OCI-LY1 (cell line): ENCODE measurements around the gene MCUR1.

Experiments used
- H2AFZ ChIP-seq: fragments of 200-600 bp; sonication (generic), shearing (Covaris generic); 2 replicates; pipeline ENCODE4 v1.6.0; 2014; ENCODE audit warnings: antibody characterized with exemption, mild to moderate bottlenecking, low read length
- H3F3A ChIP-seq: fragments of 200-600 bp; sonication (generic), shearing (Covaris generic); 2 replicates; pipeline ENCODE4 v1.6.0; 2014; ENCODE audit warnings: mild to moderate bottlenecking, antibody characterized with exemption, low read length, moderate library complexity; ENCODE audit not compliant: insufficient read depth
- H3K27ac ChIP-seq: fragments of 200-600 bp; sonication (generic); 2 replicates; pipeline ENCODE4 v1.5.1; 2014; ENCODE audit warnings: low read length, mixed run types, mild to moderate bottlenecking, low read depth; ENCODE audit not compliant: poor library complexity, severe bottlenecking
- H3K27me3 ChIP-seq: fragments of 200-600 bp; sonication (generic); 2 replicates; pipeline ENCODE4 v1.6.0; 2014; ENCODE audit warnings: antibody characterized with exemption, mild to moderate bottlenecking, low read length, moderate library complexity; ENCODE audit not compliant: insufficient read depth
- H3K36me3 ChIP-seq: fragments of 200-600 bp; sonication (generic); 2 replicates; pipeline ENCODE4 v1.6.1; 2014; ENCODE audit warnings: mild to moderate bottlenecking, antibody characterized with exemption, low read length, moderate library complexity, mixed read lengths; ENCODE audit not compliant: insufficient read depth
- H3K4me1 ChIP-seq: fragments of 200-600 bp; sonication (generic); 2 replicates; pipeline ENCODE4 v1.5.1; 2014; ENCODE audit warnings: mild to moderate bottlenecking, low read length, moderate library complexity; ENCODE audit not compliant: insufficient read depth, severe bottlenecking
- H3K4me2 ChIP-seq: fragments of 200-600 bp; sonication (generic), shearing (Covaris generic); 2 replicates; pipeline ENCODE4 v1.6.1; 2014; ENCODE audit warnings: low read length
- H3K4me3 ChIP-seq: fragments of 200-600 bp; sonication (generic); 2 replicates; pipeline ENCODE4 v1.5.1; 2014; ENCODE audit warnings: low read length, low read depth, mild to moderate bottlenecking, mixed read lengths; ENCODE audit not compliant: poor library complexity, severe bottlenecking
- H3K79me2 ChIP-seq: fragments of 200-600 bp; shearing (Covaris generic); 2 replicates; pipeline ENCODE4 v1.6.1; 2016; ENCODE audit warnings: mixed run types, low read length, mixed read lengths; ENCODE audit not compliant: insufficient read depth
- H3K9ac ChIP-seq: fragments of 200-600 bp; sonication (generic), shearing (Covaris generic); 2 replicates; pipeline ENCODE4 v1.6.1; 2014; ENCODE audit warnings: mild to moderate bottlenecking, low read length, mixed read lengths
- H3K9me2 ChIP-seq: fragments of 200-600 bp; sonication (generic), shearing (Covaris generic); 2 replicates; pipeline ENCODE4 v1.6.1; 2014; ENCODE audit warnings: low read depth, mild to moderate bottlenecking, low read length, mixed read lengths
- H3K9me3 ChIP-seq: fragments of 200-600 bp; shearing (Covaris generic); 2 replicates; pipeline ENCODE4 v1.6.1; 2014; ENCODE audit warnings: low read length, mixed read lengths
- H4K20me1 ChIP-seq: fragments of 200-600 bp; sonication (generic), shearing (Covaris generic); 2 replicates; pipeline ENCODE4 v1.6.0; 2016; ENCODE audit warnings: mild to moderate bottlenecking, low read length; ENCODE audit not compliant: insufficient read depth
- CTCF ChIP-seq: fragments of 200-600 bp; sonication (generic), shearing (Covaris generic); IDR thresholded peaks from 2 replicates; pipeline ENCODE4 v1.5.1; 2017; ENCODE audit warnings: mild to moderate bottlenecking, antibody characterized with exemption, low read length, moderate library complexity, mixed read lengths
- EZH2 ChIP-seq: fragments of 200-600 bp; sonication (generic), shearing (Covaris generic); IDR thresholded peaks from 2 replicates; pipeline ENCODE4 v1.8.0; 2017; ENCODE audit warnings: borderline replicate concordance, mixed run types, mild to moderate bottlenecking, antibody characterized with exemption, low read length, moderate library complexity, mixed read lengths

Gene MCUR1

GRCh38 chr6:13794184-13794583 is 20.2 kb downstream of the MCUR1 start:
- H3K27ac ChIP-seq: no peak overlapping the region
- H3K79me2 ChIP-seq: no peaks in the 10 kb centered on the region
- H2AFZ ChIP-seq: no peak overlapping the region
- no peaks in the 10 kb centered on the region for H3K9me2 ChIP-seq
- H3K9ac ChIP-seq: no peak overlapping the region
- no peak overlapping the region for H3K4me3 ChIP-seq
- H3K4me1 ChIP-seq: no peaks in the 10 kb centered on the region
- no peak overlapping the region for H3K4me2 ChIP-seq
- no peak for TF ChIP-seq EZH2
- TF ChIP-seq CTCF: no peak
- no peaks in the 10 kb centered on the region for H3F3A ChIP-seq
- no peaks in the 10 kb centered on the region for H3K27me3 ChIP-seq
- H3K36me3 ChIP-seq: peaks cover 40% of the 10 kb centered on the region
- H3K9me3 ChIP-seq: no peaks in the 10 kb centered on the region
- no peaks in the 10 kb centered on the region for H4K20me1 ChIP-seq

- Histone ChIP-seq H3K79me2 (no peaks in the 10 kb centered on the region), H3K27me3 (no peaks in the 10 kb centered on the region), H3K4me3 (no peak overlapping the region), H3F3A (no peaks in the 10 kb centered on the region), H2AFZ (no peak overlapping the region), H3K4me1 (no peaks in the 10 kb centered on the region), H3K27ac (no peak overlapping the region), H3K9ac (no peak overlapping the region), H3K9me2 (no peaks in the 10 kb centered on the region), H3K9me3 (no peaks in the 10 kb centered on the region), H3K36me3 (peaks cover 29% of the 10 kb centered on the region), H3K4me2 (no peak overlapping the region), H4K20me1 (no peaks in the 10 kb centered on the region)
- TF ChIP-seq CTCF: no peak
- no peak for TF ChIP-seq EZH2
Measured at GRCh38 chr6:13789746-13790145, 24.6 kb downstream of the MCUR1 start.

GRCh38 chr6:13788820-13789219 is 25.5 kb downstream of the MCUR1 start:
- Histone ChIP-seq H3K9me3 (no peaks in the 10 kb centered on the region), H4K20me1 (no peaks in the 10 kb centered on the region), H3K36me3 (peaks cover 24% of the 10 kb centered on the region), H3K9me2 (no peaks in the 10 kb centered on the region), H3K4me3 (no peak overlapping the region), H2AFZ (no peak overlapping the region), H3K9ac (no peak overlapping the region), H3K79me2 (no peaks in the 10 kb centered on the region), H3K27me3 (no peaks in the 10 kb centered on the region), H3K4me2 (no peak overlapping the region), H3F3A (no peaks in the 10 kb centered on the region), H3K27ac (no peak overlapping the region), H3K4me1 (no peaks in the 10 kb centered on the region)
- TF ChIP-seq CTCF: no peak
- TF ChIP-seq EZH2: no peak
